ENCODE results near the gene ARL11.

GRCh38 chr13:49602005-49602404 lies 26.3 kb upstream of the ARL11 start:
- no peak for TF ChIP-seq POLR2A (IDR thresholded peaks at IDR 0.05)
- TF ChIP-seq, protein P1, sequence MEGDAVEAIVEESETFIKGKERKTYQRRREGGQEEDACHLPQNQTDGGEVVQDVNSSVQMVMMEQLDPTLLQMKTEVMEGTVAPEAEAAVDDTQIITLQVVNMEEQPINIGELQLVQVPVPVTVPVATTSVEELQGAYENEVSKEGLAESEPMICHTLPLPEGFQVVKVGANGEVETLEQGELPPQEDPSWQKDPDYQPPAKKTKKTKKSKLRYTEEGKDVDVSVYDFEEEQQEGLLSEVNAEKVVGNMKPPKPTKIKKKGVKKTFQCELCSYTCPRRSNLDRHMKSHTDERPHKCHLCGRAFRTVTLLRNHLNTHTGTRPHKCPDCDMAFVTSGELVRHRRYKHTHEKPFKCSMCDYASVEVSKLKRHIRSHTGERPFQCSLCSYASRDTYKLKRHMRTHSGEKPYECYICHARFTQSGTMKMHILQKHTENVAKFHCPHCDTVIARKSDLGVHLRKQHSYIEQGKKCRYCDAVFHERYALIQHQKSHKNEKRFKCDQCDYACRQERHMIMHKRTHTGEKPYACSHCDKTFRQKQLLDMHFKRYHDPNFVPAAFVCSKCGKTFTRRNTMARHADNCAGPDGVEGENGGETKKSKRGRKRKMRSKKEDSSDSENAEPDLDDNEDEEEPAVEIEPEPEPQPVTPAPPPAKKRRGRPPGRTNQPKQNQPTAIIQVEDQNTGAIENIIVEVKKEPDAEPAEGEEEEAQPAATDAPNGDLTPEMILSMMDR (IDR thresholded peaks at IDR 0.05), result no peak
